Measurements from ENCODE around the gene POLA2. TPM values are rescaled to one million over a fixed set of nuclear protein-coding genes. Genes with fewer than 3 reads are reported as not detected.
"Not testable (repeated sequence)": the region's sequence is repeated elsewhere in the genome, so short reads cannot be mapped to it uniquely, and the experiment has no call there.

POLA2 gene
- total and polyA plus RNA-seq, 7 experiments from 2014 or later, result 9.0 to 51.6 (median 16.0) TPM

DNA sequence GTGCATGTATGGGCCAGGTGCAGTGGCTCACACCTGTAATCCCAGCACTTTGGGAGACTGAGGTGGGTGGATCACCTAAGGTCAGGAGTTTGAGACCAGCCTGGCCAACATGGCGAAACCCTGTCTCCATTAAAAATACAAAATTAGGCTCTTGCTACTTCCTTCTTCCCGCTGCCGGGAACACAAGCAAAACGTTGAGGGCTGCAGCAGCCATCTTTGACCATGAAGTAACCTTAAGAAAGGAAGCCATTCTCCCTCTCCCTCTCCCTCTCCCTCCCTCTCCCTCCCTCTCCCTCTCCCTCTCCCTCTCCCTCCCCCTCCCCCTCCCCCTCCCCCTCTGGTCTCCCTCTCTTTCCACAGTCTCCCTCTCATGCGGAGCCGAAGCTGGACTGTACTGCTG lies 23.5 kb upstream of the POLA2 start:
- H3K9me3 ChIP-seq (ENCODE audit: control insufficient read depth in 2 of 3, low read length in 3 of 3); ATAC-seq; POLR2A ChIA-PET; H3K36me3 ChIP-seq (ENCODE audit: control insufficient read depth in 2 of 3, insufficient read depth in 3 of 3, low read length in 3 of 3); H3K27me3 ChIP-seq (ENCODE audit: control insufficient read depth in 2 of 2, insufficient read depth in 2 of 2, low read length in 2 of 2); H3K27ac ChIP-seq (ENCODE audit: low read depth, low read length); H3K36me3 Mint-ChIP-seq; H3K4me3 Mint-ChIP-seq; H3K4me3 ChIP-seq (ENCODE audit: low read length); DNase-seq; H3K4me1 ChIP-seq (ENCODE audit: control insufficient read depth in 2 of 2, insufficient read depth in 2 of 2, low read length in 2 of 2); H3K4me1 Mint-ChIP-seq; CTCF ChIA-PET; intact Hi-C loops (cut with micrococcal nuclease); H3K27ac Mint-ChIP-seq; H3K27me3 Mint-ChIP-seq: not testable (repeated sequence)
- peaks cover 0 to 12% (median 3%) of the 10 kb centered on the region in 11 donors for H3K9me3 Mint-ChIP-seq

- Histone ChIP-seq H3K27ac (ENCODE audit: low read depth, low read length) (no peak overlapping the region), H3K27me3 (ENCODE audit: control insufficient read depth in 2 of 2, insufficient read depth in 2 of 2, low read length in 2 of 2) (no peaks in the 10 kb centered on the region), H3K4me3 (ENCODE audit: low read length) (no peak overlapping the region), H3K9me3 (ENCODE audit: control insufficient read depth in 2 of 3, low read length in 3 of 3) (no peaks in the 10 kb centered on the region), H3K4me1 (ENCODE audit: control insufficient read depth in 2 of 2, insufficient read depth in 2 of 2, low read length in 2 of 2) (no peaks in the 10 kb centered on the region), H3K36me3 (ENCODE audit: control insufficient read depth in 2 of 3, insufficient read depth in 3 of 3, low read length in 3 of 3) (no peaks in the 10 kb centered on the region)
- intact Hi-C loops (cut with micrococcal nuclease), result no loop called here
- CTCF ChIA-PET, result no interaction called here
- peaks cover 0 to 4% (median 0%) of the 10 kb centered on the region in 5 donors for H3K27me3 Mint-ChIP-seq
- H3K9me3 Mint-ChIP-seq, result peaks cover 0 to 14% (median 3%) of the 10 kb centered on the region in 11 donors
- POLR2A ChIA-PET, result no interaction called here
- peaks cover 0 to 4% (median 0%) of the 10 kb centered on the region in 5 donors for H3K36me3 Mint-ChIP-seq
- no peak overlapping the region for H3K27ac Mint-ChIP-seq
- ATAC-seq (no peak), DNase-seq (no peak)
- no peak overlapping the region for H3K4me3 Mint-ChIP-seq
- H3K4me1 Mint-ChIP-seq, result no peaks in the 10 kb centered on the region
Observed at GRCh38 chr11:65241134-65241533, 20.6 kb upstream of the POLA2 start.

DNA sequence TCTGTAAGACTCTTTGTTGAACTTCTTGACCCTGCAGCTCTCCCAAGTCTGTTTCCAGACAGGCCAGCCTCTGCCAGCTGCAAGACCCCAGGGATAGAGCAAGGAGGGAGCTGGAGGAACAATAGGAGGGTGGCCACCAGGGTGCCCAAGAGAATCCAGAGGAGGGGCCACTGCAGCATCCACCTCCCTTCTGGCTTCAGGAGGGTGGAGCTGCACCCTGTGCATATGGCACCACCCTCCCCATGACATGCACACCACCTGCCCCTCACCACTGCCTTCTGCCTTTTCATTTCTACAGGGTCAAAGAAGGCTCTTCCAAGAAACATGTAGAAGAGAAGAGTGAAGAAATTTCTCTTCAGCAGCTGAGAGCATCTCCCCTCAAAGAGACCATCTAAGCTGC lies 20.1 kb upstream of the POLA2 start:
- Mint-ChIP-seq H3K27me3 (peaks cover 0 to 4% (median 0%) of the 10 kb centered on the region in 5 donors), H3K27ac (peak overlapping the region in 1 of 9 donors; percentile 20), H3K36me3 (peaks cover 0 to 4% (median 0%) of the 10 kb centered on the region in 5 donors), H3K4me3 (no peak overlapping the region), H3K9me3 (peaks cover 0 to 14% (median 3%) of the 10 kb centered on the region in 11 donors), H3K4me1 (no peaks in the 10 kb centered on the region)
- Histone ChIP-seq H3K9me3 (ENCODE audit: control insufficient read depth in 2 of 3, low read length in 3 of 3) (no peaks in the 10 kb centered on the region), H3K27ac (ENCODE audit: low read depth, low read length) (no peak overlapping the region), H3K36me3 (ENCODE audit: control insufficient read depth in 2 of 3, insufficient read depth in 3 of 3, low read length in 3 of 3) (no peaks in the 10 kb centered on the region), H3K4me1 (ENCODE audit: control insufficient read depth in 2 of 2, insufficient read depth in 2 of 2, low read length in 2 of 2) (no peaks in the 10 kb centered on the region), H3K27me3 (ENCODE audit: control insufficient read depth in 2 of 2, insufficient read depth in 2 of 2, low read length in 2 of 2) (no peaks in the 10 kb centered on the region), H3K4me3 (ENCODE audit: low read length) (no peak overlapping the region)
- DNase-seq, result no peak
- ChIA-PET CTCF (no interaction called here), POLR2A (interaction anchor here (0.7 kb wide), 1 partner anchor 78 kb away, joined by 3 read pairs; no protein-coding TSS in a partner anchor)
- intact Hi-C loops (cut with micrococcal nuclease), result no loop called here
- no peak for ATAC-seq

DNA sequence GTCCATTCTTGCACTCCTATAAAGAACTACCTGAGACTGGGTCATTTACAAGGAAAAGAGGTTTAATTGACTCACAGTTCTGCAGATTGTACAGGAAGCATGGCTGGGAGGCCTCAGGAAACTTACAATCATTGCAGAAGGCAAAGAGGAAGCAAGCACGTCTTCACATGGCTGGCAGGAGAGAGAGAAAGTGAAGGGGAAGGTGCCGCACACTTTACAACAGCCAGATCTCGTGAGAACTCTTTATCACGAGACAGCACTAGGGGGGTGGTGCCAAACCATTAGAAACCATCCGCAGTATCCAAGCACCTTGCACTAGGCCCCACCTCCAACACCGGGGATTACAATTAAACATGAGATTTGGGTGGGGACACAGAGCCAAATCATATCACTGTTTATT lies 19.4 kb upstream of the POLA2 start:
- POLR2A ChIA-PET, result no interaction called here
- Histone ChIP-seq H3K27ac (ENCODE audit: low read depth, low read length) (no peak overlapping the region), H3K27me3 (ENCODE audit: control insufficient read depth in 2 of 2, insufficient read depth in 2 of 2, low read length in 2 of 2) (no peaks in the 10 kb centered on the region), H3K4me3 (ENCODE audit: low read length) (no peak overlapping the region), H3K9me3 (ENCODE audit: control insufficient read depth in 2 of 3, low read length in 3 of 3) (no peaks in the 10 kb centered on the region), H3K36me3 (ENCODE audit: control insufficient read depth in 2 of 3, insufficient read depth in 3 of 3, low read length in 3 of 3) (no peaks in the 10 kb centered on the region), H3K4me1 (ENCODE audit: control insufficient read depth in 2 of 2, insufficient read depth in 2 of 2, low read length in 2 of 2) (no peaks in the 10 kb centered on the region)
- intact Hi-C loops (cut with micrococcal nuclease), result no loop called here
- ATAC-seq (no peak), DNase-seq (no peak)
- Mint-ChIP-seq H3K27me3 (peaks cover 0 to 2% (median 0%) of the 10 kb centered on the region in 5 donors), H3K27ac (no peak overlapping the region), H3K4me1 (no peaks in the 10 kb centered on the region), H3K9me3 (peaks cover 0 to 14% (median 3%) of the 10 kb centered on the region in 11 donors), H3K4me3 (no peak overlapping the region), H3K36me3 (peaks cover 0 to 4% (median 0%) of the 10 kb centered on the region in 5 donors)
- CTCF ChIA-PET, result interaction anchor here (0.6 kb wide), 1 partner anchor 74 kb away, joined by 3 read pairs; no protein-coding TSS in a partner anchor

DNA sequence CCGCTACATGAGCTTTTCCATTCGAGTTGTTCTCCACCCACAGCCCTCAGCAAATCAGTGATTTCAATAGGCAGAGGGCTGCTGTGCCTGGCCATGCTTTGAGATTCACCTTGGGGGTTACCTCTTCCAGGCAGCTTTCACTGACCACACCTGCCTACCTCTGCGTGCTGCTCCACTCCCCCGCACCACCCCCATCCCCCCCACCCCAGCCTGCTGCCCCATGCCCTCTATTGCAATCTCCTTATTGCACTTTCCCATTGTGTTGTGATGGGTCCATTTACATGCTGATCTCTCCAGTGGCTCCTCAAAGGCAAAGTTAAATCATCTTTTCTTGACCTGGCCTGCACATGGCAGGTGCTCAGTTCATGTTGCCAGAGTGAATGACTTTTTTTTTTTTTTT lies 18.0 kb upstream of the POLA2 start:
- intact Hi-C loops (cut with micrococcal nuclease), result no loop called here
- Histone ChIP-seq H3K4me3 (ENCODE audit: low read length) (no peak overlapping the region), H3K4me1 (ENCODE audit: control insufficient read depth in 2 of 2, insufficient read depth in 2 of 2, low read length in 2 of 2) (no peaks in the 10 kb centered on the region), H3K9me3 (ENCODE audit: control insufficient read depth in 2 of 3, low read length in 3 of 3) (no peaks in the 10 kb centered on the region), H3K36me3 (ENCODE audit: control insufficient read depth in 2 of 3, insufficient read depth in 3 of 3, low read length in 3 of 3) (no peaks in the 10 kb centered on the region), H3K27me3 (ENCODE audit: control insufficient read depth in 2 of 2, insufficient read depth in 2 of 2, low read length in 2 of 2) (no peaks in the 10 kb centered on the region), H3K27ac (ENCODE audit: low read depth, low read length) (no peak overlapping the region)
- ATAC-seq (no peak), DNase-seq (no peak)
- H3K9me3 Mint-ChIP-seq, result peaks cover 0 to 14% (median 3%) of the 10 kb centered on the region in 11 donors
- H3K27ac Mint-ChIP-seq, result no peak overlapping the region
- H3K27me3 Mint-ChIP-seq, result peaks cover 0 to 3% (median 0%) of the 10 kb centered on the region in 5 donors
- H3K4me1 Mint-ChIP-seq, result no peaks in the 10 kb centered on the region
- peaks cover 0 to 4% (median 0%) of the 10 kb centered on the region in 5 donors for H3K36me3 Mint-ChIP-seq
- CTCF ChIA-PET, result interaction anchor here (0.6 to 0.7 kb wide), 2 partner anchors 74 to 262 kb away, joined by 3 read pairs; no protein-coding TSS in a partner anchor
- H3K4me3 Mint-ChIP-seq, result no peak overlapping the region
- POLR2A ChIA-PET, result no interaction called here

DNA sequence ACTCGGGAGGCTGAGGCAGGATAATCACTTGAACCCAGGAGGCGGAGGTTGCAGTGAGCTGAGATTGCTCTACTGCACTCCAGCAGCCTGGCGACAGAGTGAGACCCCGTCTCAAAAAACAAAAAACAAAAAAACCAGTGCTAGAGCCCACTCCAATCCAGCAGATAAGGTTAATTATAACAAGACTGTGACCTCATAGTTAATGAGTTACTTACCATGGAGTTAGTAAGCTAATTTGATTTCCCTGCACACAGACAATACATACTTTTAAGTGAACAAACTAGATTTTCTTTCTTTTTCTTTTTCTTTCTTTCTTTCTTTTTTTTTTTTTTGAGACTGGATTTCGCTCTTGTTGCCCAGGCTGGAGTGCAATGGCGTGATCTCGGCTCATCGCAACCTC lies 16.7 kb upstream of the POLA2 start:
- intact Hi-C loops (cut with micrococcal nuclease); H3K36me3 ChIP-seq (ENCODE audit: control insufficient read depth in 2 of 3, insufficient read depth in 3 of 3, low read length in 3 of 3); DNase-seq; POLR2A ChIA-PET; H3K4me3 ChIP-seq (ENCODE audit: low read length); H3K36me3 Mint-ChIP-seq; H3K9me3 ChIP-seq (ENCODE audit: control insufficient read depth in 2 of 3, low read length in 3 of 3); H3K4me1 ChIP-seq (ENCODE audit: control insufficient read depth in 2 of 2, insufficient read depth in 2 of 2, low read length in 2 of 2); H3K27me3 ChIP-seq (ENCODE audit: control insufficient read depth in 2 of 2, insufficient read depth in 2 of 2, low read length in 2 of 2); H3K4me1 Mint-ChIP-seq; H3K4me3 Mint-ChIP-seq; ATAC-seq; H3K27ac Mint-ChIP-seq; H3K27me3 Mint-ChIP-seq; H3K27ac ChIP-seq (ENCODE audit: low read depth, low read length): not testable (repeated sequence)
- CTCF ChIA-PET, result interaction anchor here (0.7 to 1.0 kb wide), 2 partner anchors 53 to 85 kb away, joined by 3 to 6 read pairs; no protein-coding TSS in a partner anchor
- H3K9me3 Mint-ChIP-seq, result peaks cover 0 to 14% (median 3%) of the 10 kb centered on the region in 11 donors

GRCh38 chr11:65246506-65246905 lies 15.3 kb upstream of the POLA2 start:
- Histone ChIP-seq H3K4me1 (ENCODE audit: control insufficient read depth in 2 of 2, insufficient read depth in 2 of 2, low read length in 2 of 2) (no peaks in the 10 kb centered on the region), H3K36me3 (ENCODE audit: control insufficient read depth in 2 of 3, insufficient read depth in 3 of 3, low read length in 3 of 3) (no peaks in the 10 kb centered on the region), H3K27ac (ENCODE audit: low read depth, low read length) (no peak overlapping the region), H3K9me3 (ENCODE audit: control insufficient read depth in 2 of 3, low read length in 3 of 3) (no peaks in the 10 kb centered on the region), H3K4me3 (ENCODE audit: low read length) (no peak overlapping the region), H3K27me3 (ENCODE audit: control insufficient read depth in 2 of 2, insufficient read depth in 2 of 2, low read length in 2 of 2) (no peaks in the 10 kb centered on the region)
- Mint-ChIP-seq H3K4me1 (no peaks in the 10 kb centered on the region), H3K27me3 (peaks cover 0 to 3% (median 0%) of the 10 kb centered on the region in 5 donors), H3K36me3 (peaks cover 0 to 4% (median 0%) of the 10 kb centered on the region in 5 donors), H3K9me3 (peaks cover 0 to 14% (median 3%) of the 10 kb centered on the region in 11 donors), H3K4me3 (no peak overlapping the region), H3K27ac (no peak overlapping the region)
- POLR2A ChIA-PET, result no interaction called here
- DNase-seq, result no peak
- CTCF ChIA-PET, result interaction anchor here (0.7 kb wide), 1 partner anchor 21 kb away, joined by 3 read pairs; no protein-coding TSS in a partner anchor
- intact Hi-C loops (cut with micrococcal nuclease), result no loop called here
- no peak for ATAC-seq

All from naive thymus-derived CD4-positive, alpha-beta T cell (primary cell).